CD14-positive monocyte (primary cell): ENCODE data around the gene NASP. TPM values are rescaled to one million over a fixed set of nuclear protein-coding genes. Genes with fewer than 3 reads are reported as not detected.

ENCODE experiments used
- DNase-seq, 3 donors: peaks; one replicate each; pipeline ENCODE4 v3.0.0-alpha.2; 2011 to 2022
- H2AFZ ChIP-seq: 2 replicates; pipeline ENCODE4 v1.6.0; 2012; ENCODE audit warnings: mild to moderate bottlenecking, low read depth, low read length, inconsistent platforms; ENCODE audit not compliant: insufficient read depth, poor library complexity, severe bottlenecking
- H3K27ac ChIP-seq, 2 donors: 1 replicate in 1 of 2; 2 replicates in 1 of 2; pipeline ENCODE4 v1.5.1; 2012 to 2013; ENCODE audit warnings: low read length in 2 of 2, control low read depth in 1 of 2, inconsistent platforms in 1 of 2, low read depth in 1 of 2, mild to moderate bottlenecking in 1 of 2
- H3K27me3 ChIP-seq, 2 donors: one replicate each; pipeline versions ENCODE4 v1.6.0 to v1.6.1; 2011 to 2013; ENCODE audit warnings: low read length in 2 of 2; ENCODE audit not compliant: control insufficient read depth in 2 of 2, insufficient read depth in 2 of 2
- H3K36me3 ChIP-seq, 2 donors: replicated peaks in 1 of 2; 1 replicate in 1 of 2; 2 replicates in 1 of 2; pipeline versions ENCODE4 v1.5.1 to v1.6.1; 2012 to 2013; ENCODE audit warnings: low read length in 2 of 2, control low read depth in 1 of 2, inconsistent platforms in 1 of 2, mild to moderate bottlenecking in 1 of 2; ENCODE audit not compliant: insufficient read depth in 2 of 2, control insufficient read depth in 1 of 2
- H3K4me1 ChIP-seq, 2 donors: 1 replicate in 1 of 2; 2 replicates in 1 of 2; pipeline versions ENCODE4 v1.5.1 to v1.6.1; 2012 to 2013; ENCODE audit warnings: low read length in 2 of 2, control low read depth in 1 of 2, inconsistent platforms in 1 of 2, mild to moderate bottlenecking in 1 of 2, moderate library complexity in 1 of 2; ENCODE audit not compliant: insufficient read depth in 2 of 2, control insufficient read depth in 1 of 2
- H3K4me2 ChIP-seq: replicated peaks from 2 replicates; pipeline ENCODE3; 2012; ENCODE audit warnings: low read length, moderate library complexity, mild to moderate bottlenecking; ENCODE audit not compliant: poor library complexity, severe bottlenecking; ENCODE audit errors: extremely low read depth
- H3K4me3 ChIP-seq, 3 experiments: fragments of 200-600 bp in 1 of 3; sonication (generic) in 1 of 3; replicated peaks in 1 of 3; 1 replicate in 2 of 3; 2 replicates in 1 of 3; pipeline ENCODE4 v1.5.1; 2011 to 2013; ENCODE audit warnings: low read length in 3 of 3, mild to moderate bottlenecking in 3 of 3, control low read depth in 2 of 3, low read depth in 2 of 3, inconsistent platforms in 1 of 3, moderate library complexity in 1 of 3
- H3K79me2 ChIP-seq: 2 replicates; pipeline ENCODE4 v1.6.0; 2012; ENCODE audit warnings: mild to moderate bottlenecking, control low read depth, inconsistent platforms, low read length, moderate library complexity; ENCODE audit not compliant: insufficient read depth
- H3K9ac ChIP-seq: 2 replicates; pipeline ENCODE4 v1.6.0; 2017; ENCODE audit warnings: low read length, mild to moderate bottlenecking; ENCODE audit not compliant: insufficient read depth, poor library complexity, severe bottlenecking
- H3K9me3 ChIP-seq, 2 donors: replicated peaks in 1 of 2; 1 replicate in 1 of 2; 2 replicates in 1 of 2; pipeline versions ENCODE4 v1.5.1 to v1.6.1; 2012 to 2013; ENCODE audit warnings: low read length in 2 of 2, control low read depth in 1 of 2; ENCODE audit not compliant: control insufficient read depth in 1 of 2, insufficient read depth in 1 of 2
- H4K20me1 ChIP-seq: 2 replicates; pipeline ENCODE4 v1.6.0; 2012; ENCODE audit warnings: mild to moderate bottlenecking, low read length, control low read depth, moderate library complexity; ENCODE audit not compliant: insufficient read depth
- H3K27ac Mint-ChIP-seq, 7 donors: one replicate each; pipeline ENCODE4 v1.8.0; 2020; ENCODE audit warnings: mild to moderate bottlenecking in 7 of 7, mixed read lengths in 7 of 7, moderate library complexity in 6 of 7, inconsistent platforms in 2 of 7
- H3K27me3 Mint-ChIP-seq, 3 donors: one replicate each; pipeline ENCODE4 v1.8.0; 2021 to 2022; ENCODE audit warnings: low read depth in 3 of 3, mild to moderate bottlenecking in 3 of 3, mixed read lengths in 3 of 3, moderate library complexity in 3 of 3, inconsistent platforms in 1 of 3
- H3K36me3 Mint-ChIP-seq, 2 donors: one replicate each; pipeline ENCODE4 v1.8.0; 2020; ENCODE audit warnings: mixed read lengths in 2 of 2, inconsistent platforms in 1 of 2, mild to moderate bottlenecking in 1 of 2
- H3K4me1 Mint-ChIP-seq: one replicate; pipeline ENCODE4 v1.8.0; 2020; ENCODE audit warnings: mild to moderate bottlenecking, mixed read lengths
- H3K4me3 Mint-ChIP-seq, 2 donors: one replicate each; pipeline ENCODE4 v1.8.0; 2020; ENCODE audit warnings: mild to moderate bottlenecking in 2 of 2, mixed read lengths in 2 of 2, moderate library complexity in 1 of 2
- H3K9me3 Mint-ChIP-seq, 7 donors: one replicate each; pipeline ENCODE4 v1.8.0; 2020 to 2022; ENCODE audit warnings: mixed read lengths in 7 of 7, mild to moderate bottlenecking in 6 of 7, moderate library complexity in 6 of 7, inconsistent platforms in 2 of 7
- CTCF ChIP-seq: fragments of 200-600 bp; IDR thresholded peaks from one replicate; pipeline ENCODE4 v1.8.0; 2022; ENCODE audit warnings: antibody characterized with exemption, mild to moderate bottlenecking
- WGBS: methylation state at CpG from one replicate; pipeline ENCODE4 v1.1.5; 2013; ENCODE audit warnings: missing lambda C conversion rate; ENCODE audit not compliant: insufficient coverage; 5-methylcytosine and 5-hydroxymethylcytosine counted together
- intact Hi-C, 2 donors: fragments of 100-400 bp; cut with micrococcal nuclease; formaldehyde crosslinking; loops; one replicate each; pipeline versions ENCODE4 v1.15.0 to v1.15.1; 2023
- polyA plus RNA-seq, 3 donors: library from polyadenylated mRNA; depleted of rRNA in 1 of 3; unstranded in 2 of 3; stranded (reverse) in 1 of 3; fragments of 300-500 nt in 2 of 3; fragments of >200 nt in 1 of 3; fragmentation: Illumina TruSeq in 2 of 3; gene quantifications; 1 replicate in 2 of 3; 2 replicates in 1 of 3; pipeline ENCODE4 v1.2.3, GENCODE V29; 2012 to 2021

The NASP gene
- polyA plus RNA-seq, 3 donors = 24.4 to 44.6 (median 27.5) TPM

GRCh38 chr1:45550401-45551351, 33.2 kb upstream of the NASP start, which contains the start of gene AKR1A1:
TSS of gene AKR1A1 (plus strand) at chr1:45550826. CDS start at chr1:45561795, 10,969 bp downstream.
- Histone ChIP-seq H3K27me3 (no peaks in the 10 kb centered on the region), H3K79me2 (peaks cover 44% of the 10 kb centered on the region), H4K20me1 (peaks cover 37% of the 10 kb centered on the region), H3K4me1 (peaks cover 23 to 33% of the 10 kb centered on the region in 2 donors), H3K9me3 (no peaks in the 10 kb centered on the region), H2AFZ (peak within 1 kb of the TSS; percentile 91), H3K4me2 (peak within 1 kb of the TSS; percentile 87), H3K4me3 (peak within 1 kb of the TSS; percentile 81 to 95 (median 89)), H3K27ac (peak within 1 kb of the TSS; percentile 88 to 95), H3K9ac (peak within 1 kb of the TSS; percentile 74), H3K36me3 (peaks cover 10 to 27% of the 10 kb centered on the region in 2 donors)
- H3K27ac Mint-ChIP-seq = peak within 1 kb of the TSS; percentile 94 to 99 (median 98)
- DNase-seq = peak; percentile 81 to 86 (median 85)
- peaks cover 3 to 8% (median 6%) of the 10 kb centered on the region in 3 donors for H3K27me3 Mint-ChIP-seq
- intact Hi-C loops = loop anchor here in 1 of 2 donors (1.0 to 2.0 kb wide), 2 partner anchors 20 to 30 kb away; no protein-coding TSS in a partner anchor
- H3K36me3 Mint-ChIP-seq = peaks cover 10 to 25% of the 10 kb centered on the region in 2 donors
- H3K4me1 Mint-ChIP-seq = peaks cover 22% of the 10 kb centered on the region
- H3K9me3 Mint-ChIP-seq = no peaks in the 10 kb centered on the region
- TF ChIP-seq CTCF = no peak
- H3K4me3 Mint-ChIP-seq = peak within 1 kb of the TSS; percentile 97 to 100
- WGBS = under 1% methylated on average over 43 of the region's 47 CpGs

- Histone ChIP-seq H3K79me2 (peaks cover 51% of the 10 kb centered on the region), H3K4me3 (peak overlapping the region; percentile 81 to 95 (median 89)), H3K9me3 (no peaks in the 10 kb centered on the region), H3K27me3 (no peaks in the 10 kb centered on the region), H2AFZ (peak overlapping the region; percentile 91), H3K4me2 (peak overlapping the region; percentile 87), H3K27ac (peak overlapping the region in 1 of 2 donors; percentile 88), H3K9ac (peak overlapping the region; percentile 74), H4K20me1 (peaks cover 44% of the 10 kb centered on the region), H3K4me1 (peaks cover 18 to 29% of the 10 kb centered on the region in 2 donors), H3K36me3 (peaks cover 13 to 34% of the 10 kb centered on the region in 2 donors)
- no CpG with 5 or more reads among the region's 3 CpGs for WGBS
- TF ChIP-seq CTCF = no peak
- Mint-ChIP-seq H3K9me3 (no peaks in the 10 kb centered on the region), H3K27ac (peak overlapping the region in 5 of 7 donors; percentile 94 to 99 (median 97)), H3K36me3 (peaks cover 15 to 35% of the 10 kb centered on the region in 2 donors), H3K4me3 (peak overlapping the region; percentile 97 to 100), H3K27me3 (peaks cover 0 to 3% (median 2%) of the 10 kb centered on the region in 3 donors), H3K4me1 (peaks cover 22% of the 10 kb centered on the region)
- intact Hi-C loops = loop anchor here in 1 of 2 donors (2.0 kb wide), 1 partner anchor 19 kb away; no protein-coding TSS in a partner anchor
- no peak for DNase-seq
Measured at GRCh38 chr1:45551684-45552083, 32.2 kb upstream of the NASP start.
